ENCODE results near the gene PDZD2. TPM values are rescaled to one million over a fixed set of nuclear protein-coding genes. Genes with fewer than 3 reads are reported as not detected.

PDZD2 gene
- total RNA-seq, 1 donor from 2014 or later: 42.7 TPM

GRCh38 chr5:32029261-32029660 is 390.3 kb downstream of the PDZD2 start:
- Histone ChIP-seq H3K4me1 (peaks cover 42% of the 10 kb centered on the region), H3K27ac (peak overlapping the region; percentile 31), H3K4me3 (no peak overlapping the region), H3K9me3 (no peaks in the 10 kb centered on the region), H3K36me3 (no peaks in the 10 kb centered on the region), H3K27me3 (no peaks in the 10 kb centered on the region)
- intact Hi-C loops (cut with DNase I): no loop called here
- TF ChIP-seq POLR2A (IDR thresholded peaks at IDR 0.05) (no peak), POLR2AphosphoS5 (IDR thresholded peaks at IDR 0.05; ENCODE audit: insufficient read depth in 1 of 2, low read depth in 1 of 2) (no peak), CTCF (IDR thresholded peaks at IDR 0.05) (no peak)
- no peak for DNase-seq (ENCODE audit: extremely low spot score in 2 of 2)

GRCh38 chr5:32029781-32030180 is 390.9 kb downstream of the PDZD2 start:
- no peaks in the 10 kb centered on the region for H3K27me3 ChIP-seq
- DNase-seq (ENCODE audit: extremely low spot score in 2 of 2): no peak
- no peaks in the 10 kb centered on the region for H3K36me3 ChIP-seq
- H3K27ac ChIP-seq: no peak overlapping the region
- TF ChIP-seq POLR2AphosphoS5 (IDR thresholded peaks at IDR 0.05; ENCODE audit: insufficient read depth in 1 of 2, low read depth in 1 of 2) (no peak), POLR2A (IDR thresholded peaks at IDR 0.05) (no peak), CTCF (IDR thresholded peaks at IDR 0.05) (no peak)
- intact Hi-C loops (cut with DNase I): no loop called here
- no peaks in the 10 kb centered on the region for H3K9me3 ChIP-seq
- peaks cover 42% of the 10 kb centered on the region for H3K4me1 ChIP-seq
- no peak overlapping the region for H3K4me3 ChIP-seq

DNA sequence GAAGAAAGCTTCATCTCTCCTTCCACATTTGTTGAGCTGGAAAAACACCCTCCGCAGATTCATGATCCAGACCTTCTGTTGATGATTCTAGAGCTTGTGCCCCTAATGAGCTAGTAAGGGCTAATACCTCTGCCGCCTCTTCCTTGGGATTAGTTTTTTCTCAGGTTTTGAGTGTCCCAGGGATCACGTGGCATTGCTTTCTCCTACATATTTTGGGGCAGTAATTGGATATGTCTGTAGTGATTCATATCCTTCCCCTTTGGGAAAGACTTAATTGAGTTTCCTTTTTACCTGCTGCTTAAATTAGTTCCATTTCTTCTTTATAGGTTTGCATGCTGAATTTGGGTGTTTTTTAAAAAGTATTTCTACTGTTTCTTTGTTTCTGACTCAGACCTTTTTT is 391.3 kb downstream of the PDZD2 start:
- Histone ChIP-seq H3K27ac (no peak overlapping the region), H3K4me1 (peaks cover 42% of the 10 kb centered on the region)

DNA sequence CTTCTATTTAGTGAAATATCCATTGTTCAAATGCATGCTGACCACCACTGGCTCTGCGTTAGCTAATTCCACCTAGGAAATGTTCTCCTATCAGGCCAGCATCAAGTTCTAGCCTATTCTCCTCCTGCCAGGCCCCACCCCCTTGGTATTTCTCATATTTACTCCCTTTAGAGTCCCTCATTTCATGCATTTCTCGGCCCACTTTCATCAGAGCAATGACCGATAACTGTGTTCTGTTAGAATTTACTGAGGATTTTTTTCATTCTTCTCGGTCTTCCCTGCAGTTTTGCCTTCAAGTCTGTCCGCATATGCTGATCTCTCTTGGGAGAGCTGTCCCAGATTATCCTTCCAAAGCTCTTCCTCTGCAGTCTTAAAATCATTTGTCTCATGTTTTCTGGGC is 391.8 kb downstream of the PDZD2 start:
- intact Hi-C loops (cut with DNase I): no loop called here
- Histone ChIP-seq H3K36me3 (no peaks in the 10 kb centered on the region), H3K4me3 (no peak overlapping the region), H3K9me3 (no peaks in the 10 kb centered on the region), H3K4me1 (peaks cover 42% of the 10 kb centered on the region), H3K27ac (no peak overlapping the region), H3K27me3 (no peaks in the 10 kb centered on the region)
- no peak for TF ChIP-seq CTCF (IDR thresholded peaks at IDR 0.05)
- DNase-seq (ENCODE audit: extremely low spot score in 2 of 2): no peak

More for the DNA sequence above, 391.3 kb downstream of the PDZD2 start:
- no peak for DNase-seq (ENCODE audit: extremely low spot score in 2 of 2)
- intact Hi-C loops (cut with DNase I): no loop called here
- no peaks in the 10 kb centered on the region for H3K27me3 ChIP-seq
- no peaks in the 10 kb centered on the region for H3K9me3 ChIP-seq
- H3K36me3 ChIP-seq: no peaks in the 10 kb centered on the region
- no peak overlapping the region for H3K4me3 ChIP-seq
- TF ChIP-seq POLR2AphosphoS5 (IDR thresholded peaks at IDR 0.05; ENCODE audit: insufficient read depth in 1 of 2, low read depth in 1 of 2) (no peak), CTCF (IDR thresholded peaks at IDR 0.05) (no peak), POLR2A (IDR thresholded peaks at IDR 0.05) (no peak)

- TF ChIP-seq CTCF (IDR thresholded peaks at IDR 0.05) (no peak), POLR2AphosphoS5 (IDR thresholded peaks at IDR 0.05; ENCODE audit: insufficient read depth in 1 of 2, low read depth in 1 of 2) (no peak), POLR2A (IDR thresholded peaks at IDR 0.05) (no peak)
- Histone ChIP-seq H3K27me3 (no peaks in the 10 kb centered on the region), H3K4me1 (peaks cover 42% of the 10 kb centered on the region), H3K36me3 (no peaks in the 10 kb centered on the region), H3K9me3 (no peaks in the 10 kb centered on the region), H3K27ac (no peak overlapping the region), H3K4me3 (no peak overlapping the region)
- no peak for DNase-seq (ENCODE audit: extremely low spot score in 2 of 2)
- intact Hi-C loops (cut with DNase I): no loop called here
These were observed 392.2 kb downstream of the PDZD2 start for GRCh38 chr5:32031089-32031488.

All from vagina (tissue), 2 donors.